Activated CD8-positive, alpha-beta memory T cell treated with anti-CD3 and anti-CD28 coated beads, Interleukin-2, amount 50 U/mL, for 24 hours (primary cell): ENCODE data around the gene P2RX4.
"Not testable (repeated sequence)": the region's sequence is repeated elsewhere in the genome, so short reads cannot be mapped to it uniquely, and the experiment has no call there.

Experiments
- DNase-seq: peaks from one replicate; pipeline ENCODE4 v3.0.0-alpha.2; 2020; ENCODE audit errors: extremely low read depth

Gene P2RX4

DNA sequence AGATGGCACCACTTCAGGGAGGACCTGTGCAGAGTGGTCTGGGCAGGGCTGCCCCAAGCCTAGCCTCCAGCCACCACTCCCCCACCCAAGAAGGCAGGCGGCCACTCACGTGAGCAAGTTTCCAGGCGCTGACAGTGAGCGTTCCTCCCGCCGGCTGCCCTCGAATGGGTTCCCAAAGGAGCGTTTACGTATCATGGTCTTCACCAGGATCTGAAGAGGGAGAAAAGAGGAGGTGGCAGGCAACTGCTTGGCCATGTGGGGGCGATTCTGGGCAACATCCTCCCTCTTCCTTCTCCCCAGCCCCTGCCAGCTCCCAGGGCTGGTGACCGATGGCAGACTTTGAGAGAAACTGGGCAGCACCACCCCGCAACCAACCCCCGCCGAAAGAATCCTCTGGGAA lies 35.1 kb downstream of the P2RX4 start:
- no peak for DNase-seq

DNA sequence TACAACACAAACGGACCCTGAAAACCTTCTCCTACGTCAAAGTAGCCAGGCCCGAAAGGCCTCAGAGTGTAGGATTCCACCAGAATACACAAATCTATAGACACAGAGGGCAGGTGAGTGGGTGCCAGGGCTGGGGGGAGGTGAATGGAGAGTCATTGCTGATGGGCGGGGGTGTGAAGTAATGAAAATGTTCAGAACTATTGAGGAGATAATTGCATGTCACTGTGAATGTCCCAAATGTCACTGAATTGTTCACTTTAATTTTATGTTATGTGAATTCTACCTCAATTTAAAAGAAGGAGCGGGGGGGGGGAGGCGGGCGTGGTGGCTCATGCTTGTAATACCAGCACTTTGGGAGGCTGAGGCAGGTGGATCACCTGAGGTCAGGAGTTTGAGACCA lies 36.0 kb downstream of the P2RX4 start:
- DNase-seq = no peak

DNA sequence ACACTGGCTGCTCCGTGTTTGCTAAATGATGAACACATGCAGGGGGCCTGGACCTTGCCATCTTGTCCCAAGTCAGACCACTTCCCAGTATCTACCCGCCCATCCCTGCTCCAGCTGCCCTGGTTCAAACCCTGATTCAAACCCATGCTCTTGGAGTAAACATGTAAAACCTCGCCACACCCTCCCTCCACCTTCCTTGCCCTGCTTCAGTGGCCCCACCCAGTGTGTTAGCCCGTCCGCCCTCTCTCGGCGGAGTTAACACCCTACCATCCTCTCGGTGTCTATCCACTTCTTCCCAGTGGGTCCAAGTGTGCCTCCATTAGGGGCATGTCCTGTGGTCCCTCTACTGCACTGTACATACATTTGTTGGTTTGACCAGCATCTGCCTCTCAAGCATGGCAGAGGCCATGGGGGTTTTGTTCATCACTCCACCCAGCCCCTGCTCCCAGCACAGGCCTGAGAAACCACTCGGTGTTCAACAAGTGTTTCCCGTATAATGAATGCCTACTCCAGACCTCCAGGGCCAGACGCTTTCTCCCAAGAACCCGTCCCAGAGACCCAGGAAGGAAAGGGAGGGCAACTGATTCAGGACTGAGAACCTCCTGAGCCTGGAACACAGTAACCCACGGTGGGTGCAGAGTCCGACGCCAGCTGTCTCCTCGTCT lies 37.1 kb downstream of the P2RX4 start:
- no peak for DNase-seq

DNA sequence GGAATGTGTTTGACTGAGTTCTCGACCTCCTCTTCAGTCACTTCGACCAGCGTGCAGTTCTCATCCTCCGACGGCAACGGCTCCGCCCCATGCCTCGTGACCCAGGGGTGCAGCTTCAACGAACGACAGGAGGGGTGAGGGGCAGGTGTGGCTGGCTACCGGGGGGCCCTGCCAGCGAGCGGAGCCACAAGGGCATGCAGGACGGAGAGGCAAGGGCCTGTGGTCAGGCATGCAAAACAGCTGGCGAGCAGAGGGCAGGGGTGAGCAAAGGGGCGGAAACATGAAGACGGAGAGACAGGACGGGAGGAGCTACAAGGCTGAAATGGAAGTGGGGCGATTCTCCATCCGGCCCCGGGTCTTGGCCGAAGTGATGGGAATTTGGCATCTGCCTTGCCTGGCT lies 38.7 kb downstream of the P2RX4 start:
- no peak for DNase-seq

DNA sequence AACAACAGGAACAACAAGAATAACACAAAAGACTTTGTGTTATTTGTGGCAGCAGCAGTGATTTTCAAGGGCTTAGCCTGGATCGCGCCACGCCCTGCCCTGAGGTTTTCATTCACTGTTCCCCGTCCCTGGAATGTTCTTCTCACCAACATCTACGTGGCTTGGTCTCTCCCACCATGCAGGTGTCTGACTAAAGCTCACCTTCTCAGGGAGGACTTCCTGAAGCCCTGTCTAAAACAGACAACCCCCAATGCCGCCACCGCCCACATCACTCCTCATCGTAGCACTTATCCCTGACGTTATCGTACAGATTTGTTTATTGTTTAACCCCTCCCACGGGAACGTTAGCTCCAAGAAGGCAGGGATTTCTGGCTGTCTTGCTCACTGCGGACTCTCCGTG lies 40.4 kb downstream of the P2RX4 start:
- DNase-seq = no peak

DNA sequence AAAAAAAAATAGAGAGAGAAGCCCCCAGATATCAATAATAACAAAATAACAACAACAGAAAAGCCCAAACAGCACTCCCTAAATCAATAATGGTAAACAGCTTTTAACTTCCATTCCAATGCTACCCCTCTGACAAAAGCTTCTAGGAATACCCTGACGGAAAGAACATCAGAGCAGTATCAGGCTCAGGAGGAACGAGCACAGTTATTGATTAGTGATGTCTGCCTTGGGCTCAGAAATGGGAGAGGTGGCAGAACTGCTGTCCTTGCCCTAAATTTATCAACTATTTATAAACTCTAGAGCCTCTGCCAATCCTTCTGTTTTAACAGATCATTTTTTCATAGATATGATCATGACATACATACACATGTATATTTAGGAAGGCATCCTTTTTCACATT lies 41.9 kb downstream of the P2RX4 start:
- no peak for DNase-seq

DNA sequence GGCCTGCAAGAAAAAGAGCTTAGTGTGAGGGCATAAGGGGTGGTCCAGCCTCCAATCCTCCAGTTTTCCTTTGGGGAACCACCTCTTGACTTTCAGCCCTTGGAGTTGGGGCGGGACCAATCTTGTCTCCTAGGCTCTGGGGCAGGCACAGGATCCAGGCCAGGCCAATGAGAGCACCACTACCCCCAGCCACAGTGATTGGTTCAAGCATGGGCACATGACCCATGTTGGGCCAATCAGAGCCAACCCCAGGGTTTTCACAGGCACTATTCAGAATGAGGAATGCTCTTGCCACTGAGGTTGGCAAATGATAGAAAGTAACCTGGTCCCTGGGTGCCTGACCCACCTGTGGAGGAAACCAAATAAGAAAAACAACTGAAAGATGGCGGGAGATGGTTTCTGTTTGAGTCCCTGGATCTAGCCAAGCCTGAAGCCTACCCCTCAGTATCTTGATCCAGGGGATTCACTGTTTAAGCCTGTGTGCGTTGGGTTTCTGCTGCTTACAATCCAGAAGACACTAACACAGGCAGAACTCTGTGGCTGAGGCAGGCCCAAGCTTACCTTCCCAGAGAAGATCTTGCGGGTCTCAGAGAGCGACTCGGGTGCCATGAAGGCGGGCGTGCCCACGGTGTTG lies 42.9 kb downstream of the P2RX4 start:
- no peak for DNase-seq

DNA sequence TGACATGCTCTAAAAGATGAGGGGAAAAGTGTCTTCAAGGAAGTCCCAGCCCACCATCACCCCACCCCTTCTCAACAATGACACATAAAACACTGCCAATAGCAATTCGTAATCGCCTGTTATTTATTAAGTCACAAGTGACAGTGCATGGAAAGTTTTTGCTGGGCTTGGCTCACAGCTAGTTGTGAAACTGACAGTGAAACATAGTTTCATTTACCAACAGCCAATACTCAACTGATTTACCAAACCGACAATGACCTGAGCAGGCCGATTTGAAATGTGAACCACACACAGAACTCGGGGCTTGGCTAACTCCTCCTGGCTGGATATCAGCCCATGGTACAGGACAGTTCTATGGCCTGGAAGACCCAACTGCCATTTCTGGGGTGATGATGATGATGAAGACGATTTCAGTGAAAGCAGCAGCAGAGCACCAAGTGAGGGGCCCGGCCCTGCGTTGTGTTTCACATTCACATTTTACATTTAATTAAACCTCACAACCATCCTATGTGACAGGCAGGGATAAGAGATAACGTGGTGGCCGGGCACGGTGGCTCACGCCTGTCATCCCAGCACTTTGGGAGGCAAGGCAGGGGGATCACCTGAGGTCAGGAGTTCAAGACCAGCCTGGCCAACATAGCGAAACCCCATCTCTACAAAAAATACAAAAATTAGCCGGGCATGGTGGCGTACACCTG lies 43.9 kb downstream of the P2RX4 start:
- no peak for DNase-seq

DNA sequence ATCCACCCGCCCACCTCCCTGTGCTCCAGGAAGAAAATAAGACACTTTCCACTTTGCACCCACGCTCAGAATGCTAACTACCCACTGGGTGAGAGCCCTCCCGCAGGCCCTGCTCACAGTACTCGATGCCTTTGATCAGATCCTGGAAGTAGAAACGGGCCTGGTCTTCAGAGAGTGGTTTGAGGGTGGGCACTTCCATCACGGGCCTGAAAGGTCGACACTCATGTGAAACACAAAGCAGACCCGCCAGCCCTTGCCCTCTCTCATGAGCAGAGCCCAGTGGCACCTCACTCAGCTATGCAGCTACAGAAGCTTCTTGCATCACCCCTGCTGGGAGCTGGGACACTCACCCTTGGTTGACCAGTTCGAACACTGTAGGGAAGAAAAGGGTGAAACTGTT lies 45.5 kb downstream of the P2RX4 start:
- no peak for DNase-seq

DNA sequence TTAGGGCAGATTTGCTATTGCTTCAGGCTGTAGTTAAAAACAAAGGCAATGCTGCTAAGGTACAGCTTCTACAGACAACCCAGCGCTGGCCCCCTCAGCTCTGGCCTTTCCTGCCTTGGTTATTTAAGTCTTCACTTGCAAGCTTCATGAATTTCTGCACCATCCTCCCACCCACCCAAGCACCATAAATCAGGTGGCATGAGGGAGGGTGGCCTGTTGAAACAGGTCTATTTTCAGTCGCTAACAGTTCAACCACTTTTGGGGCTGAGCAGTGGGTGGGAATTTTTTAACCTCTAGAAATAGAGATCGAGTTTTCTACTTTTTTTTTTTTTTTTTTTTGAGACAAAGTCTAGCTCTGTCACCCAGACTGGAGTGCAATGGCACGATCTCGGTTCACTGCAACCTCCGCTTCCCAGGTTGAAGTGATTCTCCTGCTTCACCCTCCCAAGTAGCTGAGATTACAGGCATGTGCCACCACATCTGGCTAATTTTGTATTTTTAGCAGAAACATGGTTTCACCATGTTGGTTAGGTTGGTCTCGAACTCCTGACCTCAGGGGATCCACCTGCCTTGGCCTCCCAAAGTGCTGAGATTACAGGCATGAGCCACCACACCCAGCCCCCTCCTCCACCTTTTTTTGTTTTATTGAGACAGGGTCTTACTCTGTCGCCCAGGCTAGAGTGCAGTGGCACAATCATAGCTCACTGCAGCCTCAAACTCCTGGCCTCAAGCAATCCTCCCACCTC lies 47.9 kb downstream of the P2RX4 start:
- DNase-seq = not testable (repeated sequence)

DNA sequence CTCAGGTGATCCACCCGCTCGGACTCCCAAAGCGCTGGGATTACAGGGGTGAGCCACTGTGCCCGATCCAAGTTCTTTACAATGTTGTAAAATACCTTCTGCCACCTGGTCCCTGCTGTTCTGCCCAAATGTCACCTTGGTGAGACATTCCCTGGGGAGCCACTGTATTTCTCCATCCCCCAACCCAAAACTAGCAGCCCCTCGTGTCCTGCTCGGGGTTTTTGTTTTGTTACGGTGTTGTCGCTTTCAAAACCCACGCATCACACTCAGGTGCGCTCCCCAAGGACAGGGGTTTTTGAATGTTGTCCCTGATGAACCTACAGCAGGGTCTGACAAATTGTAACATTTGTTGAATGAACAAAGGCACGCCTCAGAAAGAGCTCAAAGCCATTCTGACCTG lies 49.1 kb downstream of the P2RX4 start:
- no peak for DNase-seq

DNA sequence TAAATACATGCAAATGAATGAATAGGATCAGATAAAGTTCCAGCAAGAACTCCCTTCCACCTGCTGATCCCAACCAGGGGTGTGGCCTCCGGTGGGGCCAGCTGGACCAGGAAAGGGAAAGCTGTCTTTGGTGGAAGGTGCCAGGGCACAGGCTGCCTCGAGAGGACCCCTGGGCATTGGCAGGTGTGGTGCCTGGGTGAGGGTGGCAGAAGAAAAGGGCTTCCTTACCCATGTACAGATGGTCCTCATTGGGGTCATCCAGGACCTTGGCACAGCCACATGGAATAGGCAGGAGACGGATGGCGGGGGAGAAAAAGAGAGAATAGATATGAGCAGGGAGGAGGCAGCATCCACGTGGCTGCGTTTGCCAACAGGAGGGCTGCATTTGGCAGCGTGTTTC lies 50.2 kb downstream of the P2RX4 start:
- no peak for DNase-seq

DNA sequence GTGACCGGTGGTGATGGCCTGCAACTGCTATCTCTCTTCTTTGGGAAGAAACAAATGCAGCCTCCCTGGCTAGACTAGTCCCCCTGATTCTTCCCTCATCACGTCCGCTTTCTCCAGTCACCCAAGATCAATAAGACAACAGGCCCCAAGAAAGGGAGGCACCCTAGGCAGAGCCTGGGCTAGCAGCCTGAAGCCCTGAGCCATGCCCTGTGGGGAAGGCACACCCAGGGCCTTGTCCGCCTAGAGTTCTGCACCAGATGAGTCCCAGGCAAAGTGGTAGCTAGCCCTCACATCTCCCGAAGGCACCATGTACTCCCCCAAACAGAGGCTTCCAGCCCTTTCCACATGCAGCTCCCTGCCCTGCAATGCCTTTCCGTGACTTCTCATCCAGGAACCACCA lies 51.5 kb downstream of the P2RX4 start:
- DNase-seq = no peak

DNA sequence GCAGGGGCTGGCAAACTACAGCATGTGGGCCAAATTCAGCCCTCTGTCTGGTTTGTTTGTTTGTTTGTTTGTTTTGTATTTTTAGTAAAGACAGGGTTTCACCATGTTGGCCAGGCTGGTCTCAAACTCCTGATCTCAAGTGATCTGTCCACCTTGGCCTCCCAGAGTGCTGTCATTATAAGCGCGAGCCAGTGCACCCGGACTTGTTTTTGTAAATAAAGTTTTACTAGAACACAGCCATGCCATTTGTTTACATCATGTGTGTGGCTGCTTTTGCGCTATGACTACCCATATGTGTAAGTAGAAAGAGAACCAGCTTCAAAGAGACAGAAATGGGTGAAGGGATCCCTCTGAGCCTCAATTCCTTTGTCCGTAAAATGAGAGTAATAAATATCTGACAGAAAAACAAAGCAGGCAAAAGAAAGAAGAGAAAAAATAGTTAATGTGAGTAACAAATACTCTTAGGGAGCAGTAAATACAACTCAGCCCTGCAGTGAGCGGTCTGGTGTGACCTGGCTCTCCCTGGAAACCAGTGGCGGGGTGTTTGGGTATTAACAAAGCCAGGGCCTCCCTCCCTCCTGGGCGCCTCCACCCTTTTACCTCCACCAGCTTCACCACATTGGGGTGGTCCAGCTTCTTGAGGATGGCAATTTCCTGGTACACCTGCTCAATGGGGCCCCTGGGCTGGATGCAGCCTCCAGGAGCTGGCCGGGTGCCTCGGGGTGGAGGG lies 53.4 kb downstream of the P2RX4 start:
- no peak for DNase-seq

DNA sequence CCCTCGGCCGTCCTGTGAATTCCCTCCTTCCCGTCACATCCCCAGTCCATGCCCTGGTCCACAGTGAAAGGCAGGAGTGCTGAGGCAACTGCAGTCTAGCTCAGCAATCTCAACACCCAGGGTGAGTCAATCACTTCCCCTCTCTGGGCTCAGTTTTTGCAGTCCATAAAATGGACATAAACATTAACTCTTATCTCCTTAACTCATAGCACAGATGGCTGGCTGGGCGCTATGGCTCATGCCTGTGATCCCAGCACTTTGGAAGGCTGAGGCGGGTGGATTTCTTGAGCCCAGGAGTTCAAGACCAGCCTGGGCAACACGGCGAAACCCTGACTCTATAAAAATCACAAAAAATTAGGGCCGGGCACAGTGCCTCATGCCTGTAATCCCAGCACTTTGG lies 54.2 kb downstream of the P2RX4 start:
- no peak for DNase-seq

DNA sequence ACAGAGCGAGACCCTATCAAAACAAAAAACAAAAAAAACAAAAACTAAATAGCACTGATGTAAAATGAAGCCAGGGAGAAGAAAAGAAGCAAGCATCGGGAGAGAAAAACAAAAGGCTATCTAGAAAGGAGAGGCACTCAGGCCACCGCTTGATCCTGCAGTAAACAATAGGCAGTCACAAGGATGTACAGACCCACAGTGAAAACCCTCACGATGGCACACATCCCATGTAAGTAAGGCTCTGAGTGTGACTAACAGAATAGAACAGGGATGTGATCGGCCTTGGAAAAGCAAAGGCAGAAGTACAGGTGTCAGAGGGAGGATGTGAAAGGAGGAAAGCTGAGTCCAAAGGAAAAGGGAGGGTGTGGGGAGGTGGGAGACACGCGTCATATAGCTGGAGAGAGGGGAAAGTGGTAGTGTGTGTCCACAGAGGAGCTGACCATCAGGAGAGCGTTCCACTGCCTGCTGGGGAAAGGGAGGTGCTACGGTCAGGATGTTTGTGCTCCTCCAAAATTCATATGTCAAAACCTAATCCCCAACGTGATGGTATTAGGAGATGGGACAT lies 55.1 kb downstream of the P2RX4 start:
- no peak for DNase-seq

DNA sequence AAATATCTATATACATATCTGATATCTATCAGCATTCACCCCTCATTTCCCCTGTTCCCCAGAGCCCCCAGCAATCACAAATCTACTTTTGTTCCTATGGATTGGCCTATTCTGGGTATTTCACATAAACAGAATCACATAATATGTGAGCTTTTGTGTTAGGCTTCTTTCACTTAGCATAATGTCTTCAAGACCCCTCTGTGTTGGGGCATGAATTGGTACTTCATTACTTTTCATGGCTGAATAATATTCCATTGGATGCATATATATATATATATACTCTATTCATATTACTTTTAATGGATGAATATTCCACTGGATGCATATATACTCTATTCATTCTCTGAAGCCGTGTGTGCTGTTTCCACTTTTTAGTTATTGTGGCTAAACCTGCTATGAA lies 57.9 kb downstream of the P2RX4 start:
- DNase-seq = no peak

DNA sequence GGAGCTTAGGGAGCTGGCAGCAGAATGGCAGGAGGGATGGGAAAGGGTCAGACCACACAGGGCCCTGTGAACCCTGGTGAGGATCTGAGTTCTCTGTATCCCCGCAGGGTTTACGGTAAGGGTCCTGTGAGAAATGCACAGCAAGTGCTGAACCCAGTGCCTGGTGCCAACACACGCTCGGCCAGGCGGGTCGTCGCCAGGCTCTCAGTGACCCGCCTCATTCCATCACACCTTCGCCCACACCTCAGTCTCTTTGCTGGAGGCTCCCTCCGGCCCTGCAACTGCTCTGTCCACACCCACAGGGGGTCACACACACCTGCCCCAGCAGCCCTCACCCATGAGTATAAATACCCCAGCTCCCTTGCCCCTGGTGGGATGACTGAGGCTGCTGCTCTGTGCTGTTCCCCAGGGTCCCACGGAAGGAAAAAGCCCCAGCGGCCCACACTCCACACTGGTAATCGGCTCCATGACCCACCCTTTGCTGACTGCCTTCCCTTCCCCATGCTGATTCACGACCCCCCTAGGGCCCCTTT lies 63.5 kb downstream of the P2RX4 start:
- no peak for DNase-seq

DNA sequence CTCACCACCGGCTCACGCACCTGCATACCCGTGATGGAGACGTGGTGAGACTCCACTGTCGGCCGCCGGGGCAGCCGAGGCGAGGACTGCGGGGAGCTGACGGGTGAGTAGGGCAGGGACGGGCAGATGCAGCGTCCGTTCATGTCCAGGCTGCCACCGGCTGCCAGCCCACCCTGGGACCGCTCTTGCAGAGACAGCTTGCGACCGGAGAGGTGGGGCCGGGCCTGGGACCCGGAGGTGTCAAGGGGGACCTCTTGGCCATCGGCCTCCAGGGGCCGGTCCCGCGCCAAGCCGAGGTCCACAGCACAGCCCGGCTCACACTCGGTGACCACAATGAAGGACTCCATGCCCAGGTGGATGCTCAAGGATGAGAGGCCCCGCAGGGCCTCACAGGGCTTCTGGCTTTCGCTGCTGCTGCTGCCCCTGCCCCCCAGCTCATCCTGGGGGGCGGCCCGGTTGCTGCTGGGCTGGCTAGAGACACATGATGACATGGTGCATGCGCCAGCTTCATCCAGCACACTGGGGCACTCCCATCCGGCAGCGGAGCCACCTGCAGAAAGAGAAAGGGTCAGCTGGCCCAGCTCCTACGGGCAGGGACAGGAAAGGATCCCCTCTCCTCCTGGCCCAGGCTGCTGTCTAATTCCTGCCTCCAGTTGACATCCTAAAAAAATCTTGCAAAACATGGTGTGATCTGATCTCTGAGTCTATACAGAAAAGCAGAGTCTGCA lies 64.3 kb downstream of the P2RX4 start:
- no peak for DNase-seq

DNA sequence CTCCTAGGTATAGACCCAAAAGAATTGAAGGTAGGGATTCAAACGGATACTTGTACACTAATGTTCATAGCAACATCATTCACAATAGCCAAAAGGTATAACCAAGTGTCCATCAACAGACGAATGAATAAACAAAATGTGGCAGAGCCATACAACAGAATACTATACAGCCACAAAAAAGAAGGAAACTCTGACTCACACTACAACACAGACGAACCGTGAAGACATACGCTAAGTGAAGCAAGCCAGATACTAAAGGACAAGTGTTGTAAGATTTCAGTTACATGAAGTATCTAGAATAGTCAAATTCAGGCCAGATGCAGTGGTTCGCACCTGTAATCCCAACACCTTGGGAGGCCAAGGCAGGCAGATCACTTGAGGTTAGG lies 67.4 kb downstream of the P2RX4 start:
- DNase-seq = no peak
